HG02798 (cell line): ENCODE data around the gene MIR17HG.
"Not testable (repeated sequence)": the region's sequence is repeated elsewhere in the genome, so short reads cannot be mapped to it uniquely, and the experiment has no call there.

Source experiments
- ATAC-seq: cut with Tn5 transposase; IDR thresholded peaks from one replicate; pipeline ENCODE4 v1.9.1; 2021; ENCODE audit warnings: mild to moderate bottlenecking; ENCODE audit not compliant: unreplicated experiment, poor library complexity

Gene MIR17HG

GRCh38 chr13:91346062-91346461 is 1.4 kb upstream of the MIR17HG start:
- no peak for ATAC-seq

GRCh38 chr13:91346850-91347201 is 661 bp upstream of the MIR17HG start:
- ATAC-seq = peak; percentile 11

GRCh38 chr13:91347996-91348905 is 764 bp downstream of the MIR17HG start:
- peak; percentile 36 for ATAC-seq

GRCh38 chr13:91348906-91349435 is 1.5 kb downstream of the MIR17HG start:
- peak; percentile 59 for ATAC-seq

GRCh38 chr13:91349992-91350911 is 2.8 kb downstream of the MIR17HG start:
- no peak for ATAC-seq

- no peak for ATAC-seq
Observed at GRCh38 chr13:91351123-91351522, 3.6 kb downstream of the MIR17HG start.

GRCh38 chr13:91351980-91352379 is 4.5 kb downstream of the MIR17HG start:
- ATAC-seq = no peak

- not testable (repeated sequence) for ATAC-seq
Observed at GRCh38 chr13:91352891-91353290, 5.4 kb downstream of the MIR17HG start.

GRCh38 chr13:91353494-91353893 is 6.0 kb downstream of the MIR17HG start:
- ATAC-seq = no peak

- ATAC-seq = no peak
Observed at GRCh38 chr13:91355099-91355825, 7.8 kb downstream of the MIR17HG start.

GRCh38 chr13:91355826-91356710 is 8.6 kb downstream of the MIR17HG start:
- ATAC-seq = no peak

GRCh38 chr13:91356919-91357612 is 9.6 kb downstream of the MIR17HG start:
- ATAC-seq = no peak

GRCh38 chr13:91357613-91358386 is 10.3 kb downstream of the MIR17HG start:
- no peak for ATAC-seq

- no peak for ATAC-seq
Observed at GRCh38 chr13:91358387-91358782, 10.9 kb downstream of the MIR17HG start.

GRCh38 chr13:91359111-91359510 is 11.6 kb downstream of the MIR17HG start:
- no peak for ATAC-seq

- ATAC-seq = no peak
Observed at GRCh38 chr13:91359631-91360030, 12.1 kb downstream of the MIR17HG start.

GRCh38 chr13:91360246-91360751 is 12.8 kb downstream of the MIR17HG start:
- no peak for ATAC-seq
